HG03095 (cell line): ENCODE data around the gene OR51B5.
"Not testable (repeated sequence)": the region's sequence is repeated elsewhere in the genome, so short reads cannot be mapped to it uniquely, and the experiment has no call there.

Experiments used
- ATAC-seq: cut with Tn5 transposase; IDR thresholded peaks from one replicate; pipeline ENCODE4 v1.9.1; 2021; ENCODE audit warnings: moderate library complexity; ENCODE audit not compliant: unreplicated experiment

The OR51B5 gene

GRCh38 chr11:5343474-5344335 is at the start of gene OR51B5:
TSS of gene OR51B5 (minus strand) at chr11:5343524. CDS start at chr11:5343524, 0 bp downstream.
- ATAC-seq = no peak

- ATAC-seq = no peak
Measured at GRCh38 chr11:5390210-5390609, 46.9 kb upstream of the OR51B5 start.

GRCh38 chr11:5384335-5384734 is 41.0 kb upstream of the OR51B5 start:
- no peak for ATAC-seq

GRCh38 chr11:5383576-5383975 is 40.3 kb upstream of the OR51B5 start, which contains the start of gene OR51M1:
TSS of gene OR51M1 (plus strand) at chr11:5383812. CDS start at chr11:5389399, 5,587 bp downstream.
- ATAC-seq = no peak

- ATAC-seq = peak; percentile 75
Measured at GRCh38 chr11:5380740-5381342, 37.5 kb upstream of the OR51B5 start.

GRCh38 chr11:5369789-5370188 is 26.5 kb upstream of the OR51B5 start:
- ATAC-seq = no peak

GRCh38 chr11:5368502-5369043 is 25.2 kb upstream of the OR51B5 start:
- peak; percentile 60 for ATAC-seq

GRCh38 chr11:5367448-5368074 is 24.2 kb upstream of the OR51B5 start:
- no peak for ATAC-seq

- no peak for ATAC-seq
Measured at GRCh38 chr11:5366856-5367255, 23.5 kb upstream of the OR51B5 start.

GRCh38 chr11:5366365-5366764 is 23.0 kb upstream of the OR51B5 start:
- not testable (repeated sequence) for ATAC-seq

- ATAC-seq = no peak
Measured at GRCh38 chr11:5364214-5364613, 20.9 kb upstream of the OR51B5 start.

GRCh38 chr11:5363679-5364078 is 20.4 kb upstream of the OR51B5 start:
- ATAC-seq = no peak

- ATAC-seq = no peak
Measured at GRCh38 chr11:5362017-5362625, 18.8 kb upstream of the OR51B5 start.

- not testable (repeated sequence) for ATAC-seq
Measured at GRCh38 chr11:5356031-5356430, 12.7 kb upstream of the OR51B5 start.

- ATAC-seq = no peak
Measured at GRCh38 chr11:5351208-5351607, 7.9 kb upstream of the OR51B5 start, which contains the start of gene OR51B6. TSS of gene OR51B6 (plus strand) at chr11:5351508. CDS start at chr11:5351508, 0 bp downstream.

GRCh38 chr11:5349550-5349949 is 6.2 kb upstream of the OR51B5 start:
- ATAC-seq = no peak

- no peak for ATAC-seq
Measured at GRCh38 chr11:5348551-5349194, 5.3 kb upstream of the OR51B5 start.

- ATAC-seq = no peak
Measured at GRCh38 chr11:5345831-5346230, 2.5 kb upstream of the OR51B5 start.

GRCh38 chr11:5339771-5340322 is 3.5 kb downstream of the OR51B5 start:
- peak; percentile 61 for ATAC-seq

- ATAC-seq = not testable (repeated sequence)
Measured at GRCh38 chr11:5337253-5337652, 6.1 kb downstream of the OR51B5 start.
